Measurements from ENCODE around the gene CCDC196. TPM values are rescaled to one million over a fixed set of nuclear protein-coding genes. Genes with fewer than 3 reads are reported as not detected.
"Not testable (repeated sequence)": the region's sequence is repeated elsewhere in the genome, so short reads cannot be mapped to it uniquely, and the experiment has no call there.

Gene CCDC196
- total and polyA plus RNA-seq, 7 donors, result not detected

GRCh38 chr14:66540038-66540437, 53.9 kb downstream of the CCDC196 start:
- intact Hi-C loops (cut with DNase I), result no loop called here
- Histone ChIP-seq H3K36me3 (ENCODE audit: insufficient read depth in 1 of 2, low read depth in 1 of 2) (no peaks in the 10 kb centered on the region), H3K4me3 (no peak overlapping the region), H3K27me3 (ENCODE audit: insufficient read depth in 3 of 3, low read length in 2 of 3) (no peaks in the 10 kb centered on the region), H3K4me1 (peaks cover 20% of the 10 kb centered on the region), H3K27ac (no peak overlapping the region), H3K9me3 (no peaks in the 10 kb centered on the region)
- 46 to 64% (median 52%) methylated on average over 1 of the region's 1 CpG for WGBS, 3 donors
- DNase-seq, result no peak
- TF ChIP-seq, protein P1, sequence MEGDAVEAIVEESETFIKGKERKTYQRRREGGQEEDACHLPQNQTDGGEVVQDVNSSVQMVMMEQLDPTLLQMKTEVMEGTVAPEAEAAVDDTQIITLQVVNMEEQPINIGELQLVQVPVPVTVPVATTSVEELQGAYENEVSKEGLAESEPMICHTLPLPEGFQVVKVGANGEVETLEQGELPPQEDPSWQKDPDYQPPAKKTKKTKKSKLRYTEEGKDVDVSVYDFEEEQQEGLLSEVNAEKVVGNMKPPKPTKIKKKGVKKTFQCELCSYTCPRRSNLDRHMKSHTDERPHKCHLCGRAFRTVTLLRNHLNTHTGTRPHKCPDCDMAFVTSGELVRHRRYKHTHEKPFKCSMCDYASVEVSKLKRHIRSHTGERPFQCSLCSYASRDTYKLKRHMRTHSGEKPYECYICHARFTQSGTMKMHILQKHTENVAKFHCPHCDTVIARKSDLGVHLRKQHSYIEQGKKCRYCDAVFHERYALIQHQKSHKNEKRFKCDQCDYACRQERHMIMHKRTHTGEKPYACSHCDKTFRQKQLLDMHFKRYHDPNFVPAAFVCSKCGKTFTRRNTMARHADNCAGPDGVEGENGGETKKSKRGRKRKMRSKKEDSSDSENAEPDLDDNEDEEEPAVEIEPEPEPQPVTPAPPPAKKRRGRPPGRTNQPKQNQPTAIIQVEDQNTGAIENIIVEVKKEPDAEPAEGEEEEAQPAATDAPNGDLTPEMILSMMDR (IDR thresholded peaks at IDR 0.05), result no peak
- ATAC-seq, result no peak

DNA sequence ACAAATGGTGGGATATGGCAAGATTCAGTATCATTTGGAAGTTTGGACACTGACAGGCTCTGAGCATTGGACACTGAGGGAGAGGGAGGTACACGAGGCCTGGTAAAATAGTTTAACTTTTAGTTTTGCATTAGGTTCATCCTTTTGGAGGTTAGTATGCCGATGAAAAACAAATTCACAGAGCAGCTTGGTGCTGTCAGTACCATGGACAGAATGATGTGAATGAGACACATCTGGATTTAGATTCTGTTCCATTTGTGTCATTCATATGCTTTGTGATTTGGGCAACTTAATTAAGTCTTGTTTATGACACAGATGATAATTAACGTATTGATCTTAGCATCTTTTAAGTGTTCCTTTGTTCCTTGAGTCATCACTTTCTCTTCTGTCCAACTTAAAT, 55.5 kb downstream of the CCDC196 start:
- 87 to 90% (median 90%) methylated on average over 3 of the region's 3 CpGs for WGBS, 3 donors
- DNase-seq, result no peak
- Histone ChIP-seq H3K4me3 (no peak overlapping the region), H3K27ac (no peak overlapping the region), H3K4me1 (peaks cover 20% of the 10 kb centered on the region), H3K9me3 (no peaks in the 10 kb centered on the region), H3K36me3 (ENCODE audit: insufficient read depth in 1 of 2, low read depth in 1 of 2) (no peaks in the 10 kb centered on the region), H3K27me3 (ENCODE audit: insufficient read depth in 3 of 3, low read length in 2 of 3) (no peaks in the 10 kb centered on the region)
- TF ChIP-seq, protein P1 (IDR thresholded peaks at IDR 0.05), result no peak
- intact Hi-C loops (cut with DNase I), result no loop called here
- ATAC-seq, result no peak

GRCh38 chr14:66543996-66544395, 57.8 kb downstream of the CCDC196 start:
- H3K4me1 ChIP-seq, result peaks cover 20% of the 10 kb centered on the region
- 31 to 65% (median 33%) methylated on average over 2 of the region's 2 CpGs for WGBS, 3 donors
- no peak overlapping the region for H3K27ac ChIP-seq
- no peaks in the 10 kb centered on the region for H3K36me3 ChIP-seq (ENCODE audit: insufficient read depth in 1 of 2, low read depth in 1 of 2)
- peak in 3 of 4 donors; percentile 32 to 65 (median 54) for ATAC-seq
- intact Hi-C loops (cut with DNase I), result no loop called here
- TF ChIP-seq, protein P1 (IDR thresholded peaks at IDR 0.05), result no peak
- no peak overlapping the region for H3K4me3 ChIP-seq
- no peaks in the 10 kb centered on the region for H3K27me3 ChIP-seq (ENCODE audit: insufficient read depth in 3 of 3, low read length in 2 of 3)
- H3K9me3 ChIP-seq, result no peaks in the 10 kb centered on the region
- DNase-seq, result no peak

GRCh38 chr14:66545191-66545590, 59.0 kb downstream of the CCDC196 start:
- ATAC-seq; intact Hi-C loops (cut with DNase I); H3K36me3 ChIP-seq (ENCODE audit: insufficient read depth in 1 of 2, low read depth in 1 of 2); H3K9me3 ChIP-seq; H3K27me3 ChIP-seq (ENCODE audit: insufficient read depth in 3 of 3, low read length in 2 of 3); H3K27ac ChIP-seq; DNase-seq; H3K4me3 ChIP-seq: not testable (repeated sequence)
- WGBS, 3 donors, result 95% methylated on average over 21 of the region's 32 CpGs; no CpG with 5 or more reads in 2 of the 3 donors
- H3K4me1 ChIP-seq, result peaks cover 20% of the 10 kb centered on the region

DNA sequence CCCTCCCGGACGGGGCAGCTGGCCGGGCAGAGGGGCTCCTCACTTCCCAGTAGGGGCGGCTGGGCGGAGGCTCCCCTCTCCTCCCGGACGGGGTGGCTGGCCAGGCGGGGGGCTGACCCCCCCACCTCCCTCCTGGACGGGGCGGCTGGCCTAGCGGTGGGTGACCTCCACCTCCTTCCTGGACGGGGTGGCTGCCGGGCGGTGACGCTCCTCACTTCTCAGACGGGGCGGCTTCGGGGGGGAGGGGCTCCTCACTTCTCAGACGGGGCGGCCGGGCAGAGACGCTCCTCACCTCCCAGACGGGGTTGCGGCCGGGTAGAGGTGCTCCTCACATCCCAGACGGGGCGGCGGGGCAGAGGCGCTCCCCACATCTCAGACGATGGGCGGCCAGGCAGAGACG, 59.6 kb downstream of the CCDC196 start:
- H3K27ac ChIP-seq; ATAC-seq; DNase-seq; H3K27me3 ChIP-seq (ENCODE audit: insufficient read depth in 3 of 3, low read length in 2 of 3); intact Hi-C loops (cut with DNase I); H3K9me3 ChIP-seq; H3K36me3 ChIP-seq (ENCODE audit: insufficient read depth in 1 of 2, low read depth in 1 of 2); H3K4me3 ChIP-seq: not testable (repeated sequence)
- WGBS, 3 donors, result 94 to 97% (median 96%) methylated on average over 9 to 29 of the region's 32 CpGs
- H3K4me1 ChIP-seq, result peaks cover 20% of the 10 kb centered on the region

Other genes with a start within 250 kb of the CCDC196 start
- 10 to 100 TPM; 22.3 to 39.7 (median 32.1) TPM for gene GPHN, start 21.8 kb downstream of the CCDC196 start, total RNA-seq
- gene GPHN, start 21.8 kb downstream of the CCDC196 start, polyA plus RNA-seq, result 10 to 100 TPM in 2 of 3 donors, 1 to 10 TPM in 1; 8.1 to 13.7 (median 11.3) TPM

Measured in psoas muscle (tissue), 8 donors.